T-helper 9 cell (primary cell): ENCODE results near the gene NLRP13.
"Not testable (repeated sequence)": the region's sequence is repeated elsewhere in the genome, so short reads cannot be mapped to it uniquely, and the experiment has no call there.

Experiments
- DNase-seq: peaks from one replicate; pipeline ENCODE4 v3.0.0-alpha.2; 2020
- total RNA-seq, 2 donors: gene quantifications; one replicate each; lab custom pipeline; 2026; lab: John Stamatoyannopoulos, UW

Gene NLRP13, protein sequence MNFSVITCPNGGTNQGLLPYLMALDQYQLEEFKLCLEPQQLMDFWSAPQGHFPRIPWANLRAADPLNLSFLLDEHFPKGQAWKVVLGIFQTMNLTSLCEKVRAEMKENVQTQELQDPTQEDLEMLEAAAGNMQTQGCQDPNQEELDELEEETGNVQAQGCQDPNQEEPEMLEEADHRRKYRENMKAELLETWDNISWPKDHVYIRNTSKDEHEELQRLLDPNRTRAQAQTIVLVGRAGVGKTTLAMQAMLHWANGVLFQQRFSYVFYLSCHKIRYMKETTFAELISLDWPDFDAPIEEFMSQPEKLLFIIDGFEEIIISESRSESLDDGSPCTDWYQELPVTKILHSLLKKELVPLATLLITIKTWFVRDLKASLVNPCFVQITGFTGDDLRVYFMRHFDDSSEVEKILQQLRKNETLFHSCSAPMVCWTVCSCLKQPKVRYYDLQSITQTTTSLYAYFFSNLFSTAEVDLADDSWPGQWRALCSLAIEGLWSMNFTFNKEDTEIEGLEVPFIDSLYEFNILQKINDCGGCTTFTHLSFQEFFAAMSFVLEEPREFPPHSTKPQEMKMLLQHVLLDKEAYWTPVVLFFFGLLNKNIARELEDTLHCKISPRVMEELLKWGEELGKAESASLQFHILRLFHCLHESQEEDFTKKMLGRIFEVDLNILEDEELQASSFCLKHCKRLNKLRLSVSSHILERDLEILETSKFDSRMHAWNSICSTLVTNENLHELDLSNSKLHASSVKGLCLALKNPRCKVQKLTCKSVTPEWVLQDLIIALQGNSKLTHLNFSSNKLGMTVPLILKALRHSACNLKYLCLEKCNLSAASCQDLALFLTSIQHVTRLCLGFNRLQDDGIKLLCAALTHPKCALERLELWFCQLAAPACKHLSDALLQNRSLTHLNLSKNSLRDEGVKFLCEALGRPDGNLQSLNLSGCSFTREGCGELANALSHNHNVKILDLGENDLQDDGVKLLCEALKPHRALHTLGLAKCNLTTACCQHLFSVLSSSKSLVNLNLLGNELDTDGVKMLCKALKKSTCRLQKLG
- 0 reads per million in 2 donors for total RNA-seq

DNA sequence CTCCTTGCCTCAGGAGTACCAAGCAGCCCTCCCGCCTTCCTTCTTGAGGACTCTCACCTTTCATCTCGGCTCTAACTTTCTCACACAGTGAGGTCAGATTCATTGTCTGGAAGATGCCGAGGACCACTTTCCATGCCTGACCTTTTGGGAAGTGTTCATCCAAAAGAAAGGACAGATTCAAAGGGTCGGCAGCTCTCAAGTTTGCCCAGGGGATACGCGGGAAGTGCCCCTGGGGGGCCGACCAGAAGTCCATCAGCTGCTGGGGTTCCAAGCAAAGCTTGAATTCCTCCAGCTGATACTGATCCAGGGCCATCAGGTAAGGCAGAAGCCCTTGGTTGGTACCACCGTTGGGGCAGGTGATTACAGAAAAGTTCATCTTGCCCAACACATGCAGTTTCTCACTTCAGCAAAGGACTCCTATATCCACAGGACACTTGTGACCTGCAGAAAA lies at the start of gene NLRP13:
NLRP13 (minus strand) TSS at position 401 of the 451 bp plus-strand sequence; CDS start at position 376, 25 bp downstream.
- no peak for DNase-seq

DNA sequence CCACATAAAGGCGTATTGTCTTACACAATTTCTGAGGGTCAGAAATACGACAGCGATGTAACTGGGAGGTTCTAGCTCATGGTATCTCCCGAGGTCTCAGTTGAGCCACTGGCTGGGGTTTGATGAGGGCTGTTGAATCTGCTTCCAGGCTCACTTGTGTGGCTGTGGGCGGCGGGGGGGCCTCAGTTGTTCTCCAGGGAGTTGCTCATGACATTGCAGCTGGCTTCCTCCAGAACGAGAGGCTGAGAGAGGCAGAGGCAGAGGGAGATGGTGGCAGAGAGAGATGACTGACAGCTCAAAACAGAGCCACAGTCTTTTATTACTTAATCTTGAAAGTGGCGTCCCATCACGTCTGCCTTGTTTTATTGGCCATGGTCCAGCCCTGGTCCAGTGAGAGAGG lies 48.3 kb upstream of the NLRP13 start:
- no peak for DNase-seq

DNA sequence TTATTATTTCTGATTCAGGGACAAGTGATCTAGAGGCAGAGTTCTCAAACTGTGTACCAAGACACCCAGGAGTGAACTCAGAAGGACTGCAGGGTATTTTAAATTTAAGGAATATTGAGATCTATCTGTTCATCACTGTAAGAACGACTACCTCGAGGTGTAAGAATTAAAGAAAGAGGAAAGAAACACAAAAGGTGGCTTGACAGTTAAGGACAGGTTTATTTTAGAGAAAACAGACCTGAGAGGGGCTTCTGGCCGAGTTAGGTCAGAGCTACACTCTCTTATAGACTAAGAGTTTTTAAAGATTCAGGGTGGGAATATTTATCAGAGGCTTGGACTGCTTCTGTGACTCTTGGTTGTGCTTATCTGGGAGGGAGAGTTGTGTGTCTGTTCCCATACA lies 41.8 kb upstream of the NLRP13 start:
- DNase-seq: no peak

DNA sequence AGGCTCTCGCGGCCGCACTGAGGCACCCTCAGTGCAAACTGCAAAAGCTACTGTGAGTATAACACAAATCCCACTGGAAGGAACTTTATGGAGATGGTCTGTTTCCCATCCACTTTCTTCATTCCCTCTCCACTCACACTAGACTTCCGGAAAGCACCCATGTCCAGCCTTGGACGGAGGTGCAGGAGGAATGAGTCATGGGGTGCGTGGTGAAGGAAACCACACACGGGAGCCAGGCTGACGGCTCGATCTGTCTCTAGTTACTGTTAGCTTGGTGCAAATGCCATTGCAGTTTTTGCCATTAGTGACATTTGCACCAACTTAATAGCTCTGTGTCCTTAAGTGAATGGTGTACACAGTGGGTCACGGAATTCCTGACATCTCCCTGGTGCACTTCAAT lies 30.1 kb upstream of the NLRP13 start:
- DNase-seq: no peak

DNA sequence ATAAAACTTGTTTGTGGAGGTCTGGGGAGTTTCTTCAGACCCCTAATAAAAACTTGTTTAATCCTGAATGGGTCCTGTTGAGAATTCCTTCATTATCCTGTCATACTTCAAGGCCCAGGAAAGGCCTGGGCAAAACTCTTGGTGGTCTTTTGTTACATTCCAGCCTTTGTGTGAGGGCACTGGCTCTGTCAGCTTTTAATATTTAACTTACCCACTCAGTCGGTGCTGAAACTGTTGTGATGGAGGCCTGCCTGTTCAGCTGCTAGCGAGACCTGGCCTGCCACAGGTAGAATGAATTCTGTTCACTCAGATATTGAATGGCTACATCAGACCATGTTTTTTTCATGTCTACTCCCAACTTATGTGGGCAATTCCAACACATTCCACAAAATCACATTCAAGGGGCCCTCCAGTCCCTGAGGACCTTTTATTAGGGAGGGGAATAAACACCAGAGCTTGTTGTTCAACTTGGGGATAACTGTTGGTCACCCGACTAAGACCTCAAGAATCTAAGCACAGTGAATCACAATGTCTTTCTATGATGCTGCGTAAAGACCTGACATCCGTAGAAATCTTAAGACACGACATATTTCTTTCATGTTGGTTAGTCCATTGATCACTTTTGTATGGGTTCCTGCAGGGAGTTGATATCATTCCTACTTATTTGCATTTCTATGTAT lies 28.0 kb upstream of the NLRP13 start:
- no peak for DNase-seq

DNA sequence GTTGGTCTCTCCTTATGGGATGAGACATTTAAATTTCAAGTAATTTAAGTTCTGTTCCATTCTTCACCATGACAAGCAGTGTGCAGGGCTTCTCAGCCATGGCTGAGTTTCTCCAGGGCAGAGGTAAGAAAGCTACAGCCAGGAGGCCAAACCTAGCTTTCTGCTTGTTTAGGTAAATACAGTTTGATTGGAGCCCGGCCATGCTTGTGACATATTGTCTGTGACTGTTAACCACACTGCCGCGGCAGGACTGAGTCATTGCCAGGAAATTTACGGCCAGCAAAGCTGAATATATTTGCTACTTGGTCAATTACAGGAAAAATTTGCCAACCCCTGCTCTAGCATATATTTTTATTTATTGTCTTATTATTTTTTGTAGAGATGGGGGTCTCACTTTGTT lies 26.2 kb upstream of the NLRP13 start:
- DNase-seq: no peak

DNA sequence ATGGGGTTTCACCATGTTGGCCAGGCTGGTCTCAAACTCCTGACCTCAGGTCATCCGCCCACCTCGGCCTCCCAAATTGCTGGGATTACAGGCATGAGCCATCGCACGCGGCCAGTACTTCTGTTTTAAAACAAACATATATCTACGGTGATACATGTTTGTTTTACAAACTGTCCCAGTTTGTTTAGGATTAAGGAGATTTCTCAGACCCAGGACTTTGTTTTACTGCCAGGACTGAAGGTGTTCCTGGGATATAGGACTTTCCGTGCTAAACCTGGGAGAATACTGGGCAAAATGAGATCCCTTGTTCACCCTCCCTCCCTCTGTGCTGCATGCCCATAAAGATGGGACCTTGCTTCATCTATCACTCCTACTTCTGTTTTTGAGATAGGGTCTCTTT lies 24.3 kb upstream of the NLRP13 start:
- DNase-seq: no peak

DNA sequence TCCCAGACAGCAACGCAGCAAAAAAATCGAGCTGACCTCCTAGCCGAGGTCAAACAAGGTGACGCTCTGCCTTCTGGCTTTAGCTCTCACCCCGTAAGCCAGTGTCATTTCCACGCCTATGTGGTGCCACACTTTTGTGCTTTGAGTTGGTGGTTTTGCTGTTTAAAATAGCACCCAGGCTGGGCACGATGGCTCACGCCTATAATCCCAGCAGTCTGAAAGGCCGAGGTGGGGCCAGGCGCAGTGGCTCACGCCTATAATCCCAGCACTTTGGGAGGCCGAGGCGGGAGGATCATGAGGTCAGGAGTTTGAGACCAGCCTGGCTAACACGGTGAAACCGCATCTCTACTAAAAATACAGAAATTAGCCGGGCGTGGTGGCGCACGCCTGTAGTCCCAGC lies 18.4 kb upstream of the NLRP13 start:
- DNase-seq: not testable (repeated sequence)

DNA sequence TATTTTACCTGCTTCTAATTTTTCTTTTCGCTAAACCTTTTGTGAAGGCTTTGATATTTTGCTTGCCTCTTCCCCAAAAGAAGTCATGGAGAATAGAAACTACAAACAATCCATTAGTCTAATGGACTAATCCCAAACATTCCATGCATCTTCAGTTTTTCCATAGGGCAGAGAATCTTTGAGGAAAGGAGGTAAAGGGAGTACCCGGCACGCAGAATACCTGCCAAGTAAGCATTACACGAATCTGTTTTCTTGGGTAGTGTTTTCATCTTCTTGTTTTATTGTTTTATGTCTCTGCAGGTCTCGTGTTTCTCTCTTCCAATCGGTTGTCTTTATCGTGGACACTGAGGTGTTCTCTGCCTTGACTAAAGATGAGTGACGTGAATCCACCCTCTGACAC lies 15.4 kb upstream of the NLRP13 start, which contains the start of gene NLRP8:
NLRP8 (plus strand) TSS at position 301 of the 400 bp plus-strand sequence.
- DNase-seq: no peak

DNA sequence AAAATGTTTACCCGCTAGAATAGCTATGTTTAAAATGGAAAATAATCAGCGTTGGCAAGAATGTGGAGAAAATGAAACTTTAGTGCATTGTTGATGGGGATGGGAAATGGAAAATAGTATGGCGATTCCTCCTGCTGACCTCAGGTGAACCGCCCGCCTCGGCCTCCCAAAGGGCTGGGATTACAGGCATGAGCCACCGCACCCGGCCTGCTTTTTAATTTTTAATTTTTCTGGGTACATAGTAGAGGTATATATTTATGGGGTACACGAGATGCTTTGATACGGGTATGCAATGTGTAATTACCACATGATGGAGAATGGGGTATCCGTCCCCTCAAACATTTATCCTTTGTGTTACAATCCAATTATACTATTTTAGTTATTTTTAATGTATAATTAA lies 8.2 kb upstream of the NLRP13 start:
- no peak for DNase-seq

DNA sequence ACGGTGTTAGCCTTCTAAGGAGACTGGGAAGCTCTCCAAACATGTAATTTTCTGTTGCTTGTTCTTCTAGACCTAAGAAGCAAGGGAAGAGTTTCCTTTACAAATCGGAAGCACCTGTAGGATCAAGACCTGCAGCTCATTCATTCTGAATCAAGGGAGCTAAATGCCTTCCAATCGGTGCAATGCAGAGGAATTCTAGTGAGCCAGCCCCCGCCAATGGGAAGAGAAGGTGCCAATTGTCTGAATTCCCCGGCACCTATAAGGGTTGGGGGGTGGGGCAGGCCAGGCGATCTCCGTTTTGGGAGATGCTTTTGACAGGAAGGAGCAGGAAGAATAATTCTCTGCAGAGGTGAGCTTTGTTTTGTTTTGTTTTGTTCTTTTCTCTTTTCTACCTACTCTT lies 7.1 kb upstream of the NLRP13 start:
- no peak for DNase-seq

DNA sequence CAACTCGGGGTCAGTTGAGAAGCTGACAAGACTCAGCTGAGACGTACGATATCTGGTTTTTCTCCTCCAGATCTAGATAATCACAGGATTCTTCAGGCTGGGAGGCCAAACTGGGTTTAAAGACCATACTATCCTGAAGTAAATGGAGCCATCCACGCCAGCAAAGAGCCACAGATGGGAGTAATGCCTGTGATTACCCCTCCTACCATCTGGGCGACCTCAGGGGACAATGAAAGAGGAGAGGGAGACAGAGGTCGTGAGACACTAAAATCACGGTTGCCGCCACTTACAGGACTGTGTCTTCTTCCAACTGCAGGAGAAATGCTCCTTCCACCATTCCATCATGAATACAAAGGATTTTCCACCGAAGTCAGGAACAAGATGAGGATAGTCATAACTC lies 3.1 kb upstream of the NLRP13 start:
- no peak for DNase-seq

DNA sequence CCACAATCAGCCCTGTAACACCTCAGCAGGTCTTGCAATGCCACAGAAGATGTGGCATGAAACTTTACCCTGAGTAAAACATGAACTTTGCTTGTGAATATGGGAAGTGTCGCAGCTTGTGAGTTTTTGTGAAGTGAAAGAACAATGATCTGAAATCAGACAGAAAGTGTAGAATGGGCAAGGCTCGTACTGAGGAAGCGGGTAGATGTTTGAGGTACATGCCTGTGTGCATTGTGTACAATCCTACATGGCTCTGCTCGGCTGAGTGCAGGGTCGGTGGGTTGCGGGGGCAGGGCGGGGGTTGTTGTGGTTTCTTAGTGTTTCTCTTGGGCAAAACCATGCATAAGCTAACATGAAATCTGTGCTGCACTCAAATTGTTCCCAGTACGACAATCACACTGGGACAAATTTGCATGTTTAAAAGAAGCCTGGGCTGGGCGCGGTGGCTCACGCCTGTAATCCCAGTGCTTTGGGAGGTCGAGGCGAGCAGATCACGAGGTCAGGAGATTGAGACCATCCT lies 1.1 kb downstream of the NLRP13 start:
- DNase-seq: no peak

DNA sequence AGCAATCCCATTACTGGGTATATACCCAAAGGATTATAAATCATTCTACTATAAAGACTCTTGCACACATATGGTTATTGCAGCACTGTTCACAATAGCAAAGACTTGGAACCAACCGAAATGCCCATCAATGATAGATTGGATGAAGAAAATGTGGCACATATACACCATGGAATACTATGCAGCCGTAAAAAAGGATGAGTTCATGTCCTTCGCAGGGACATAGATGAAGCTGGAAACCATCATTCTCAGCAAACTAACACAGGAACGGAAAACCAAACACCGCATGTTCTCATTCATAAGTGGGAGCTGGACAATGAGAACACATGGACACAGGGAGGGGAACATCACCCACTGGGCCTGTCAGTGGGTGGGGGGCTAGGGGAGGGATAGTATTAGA lies 2.9 kb downstream of the NLRP13 start:
- DNase-seq: not testable (repeated sequence)

DNA sequence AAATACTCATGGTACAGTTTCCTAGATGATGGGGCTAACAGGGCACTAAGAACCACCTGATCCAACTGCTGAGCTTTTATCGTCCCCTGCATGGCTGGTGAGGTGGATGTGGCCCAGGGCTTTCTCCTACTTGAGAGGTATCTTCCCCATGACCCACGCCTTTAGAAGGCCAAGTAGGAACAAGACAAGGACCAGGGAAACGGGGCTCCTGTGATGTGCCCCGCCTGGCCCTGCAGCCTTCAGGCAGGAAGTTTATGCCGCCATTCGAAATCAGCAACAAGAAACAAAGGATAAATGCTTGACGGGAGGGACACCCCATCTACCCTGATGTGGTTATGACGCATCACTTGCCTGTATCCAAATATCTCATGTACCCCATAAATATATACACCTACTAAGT lies 4.1 kb downstream of the NLRP13 start:
- DNase-seq: no peak

DNA sequence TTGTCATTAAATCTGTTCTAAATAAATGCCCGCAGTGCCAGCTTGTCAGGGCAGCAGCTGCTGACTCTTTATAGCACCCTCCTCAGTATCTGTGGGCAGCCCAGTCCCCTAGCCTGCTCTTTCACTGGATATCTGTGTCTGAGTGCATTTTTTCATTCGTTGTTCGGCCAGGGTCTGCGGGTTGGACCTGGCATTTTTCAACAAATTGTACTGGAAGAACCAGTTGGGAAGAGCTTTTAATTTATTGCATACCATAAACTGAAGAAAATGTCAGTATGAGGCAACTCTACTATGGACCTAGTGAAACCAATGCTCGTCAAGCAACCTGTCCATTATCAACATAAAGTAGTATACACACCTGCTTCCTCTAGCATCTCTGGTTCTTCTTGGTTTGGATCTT lies 8.6 kb downstream of the NLRP13 start:
- DNase-seq: no peak

DNA sequence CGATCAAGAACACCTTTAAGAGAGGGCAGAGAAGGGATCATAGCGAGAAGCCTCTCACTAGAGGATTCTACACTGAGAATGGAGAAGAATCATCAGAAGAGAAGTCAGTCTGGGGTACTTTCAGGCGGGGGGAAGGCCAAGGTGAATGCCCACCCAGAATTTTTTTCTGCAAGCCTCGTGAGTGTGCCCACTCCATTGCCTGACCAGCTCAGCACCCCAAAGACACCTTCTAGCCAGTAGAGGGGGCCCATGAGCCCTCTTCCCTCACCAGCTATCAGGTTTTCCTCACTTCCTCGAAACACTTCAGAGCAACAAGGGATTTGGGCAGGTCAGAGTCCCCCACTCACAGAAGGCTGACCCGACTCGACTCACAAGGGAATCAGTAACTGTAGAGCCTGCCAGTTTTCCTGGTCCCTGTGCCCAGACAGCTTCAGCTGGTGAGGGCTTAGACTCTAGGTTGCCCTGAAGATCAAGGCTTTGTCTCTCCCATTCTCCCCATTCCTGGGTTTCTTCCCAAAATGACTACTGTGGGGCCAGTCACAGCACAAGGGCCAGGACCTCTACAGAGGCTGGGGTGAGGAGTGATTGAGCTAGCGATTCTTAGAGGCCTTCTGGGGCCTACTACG lies 18.4 kb downstream of the NLRP13 start:
- no peak for DNase-seq

DNA sequence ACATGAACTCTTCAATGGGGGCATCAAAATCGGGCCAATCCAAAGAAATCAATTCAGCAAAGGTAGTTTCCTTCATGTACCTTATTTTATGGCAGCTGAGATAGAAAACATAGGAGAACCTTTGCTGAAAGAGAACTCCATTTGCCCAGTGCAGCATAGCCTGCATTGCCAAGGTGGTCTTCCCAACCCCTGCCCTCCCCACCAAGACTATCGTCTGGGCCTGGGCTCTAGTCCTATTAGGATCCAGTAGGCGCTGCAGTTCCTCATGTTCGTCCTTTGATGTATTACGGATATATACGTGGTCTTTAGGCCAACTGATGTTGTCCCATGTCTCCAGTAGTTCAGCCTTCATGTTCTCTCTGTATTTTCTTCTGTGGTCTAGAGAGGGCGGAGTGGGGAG lies 19.2 kb downstream of the NLRP13 start:
- no peak for DNase-seq

DNA sequence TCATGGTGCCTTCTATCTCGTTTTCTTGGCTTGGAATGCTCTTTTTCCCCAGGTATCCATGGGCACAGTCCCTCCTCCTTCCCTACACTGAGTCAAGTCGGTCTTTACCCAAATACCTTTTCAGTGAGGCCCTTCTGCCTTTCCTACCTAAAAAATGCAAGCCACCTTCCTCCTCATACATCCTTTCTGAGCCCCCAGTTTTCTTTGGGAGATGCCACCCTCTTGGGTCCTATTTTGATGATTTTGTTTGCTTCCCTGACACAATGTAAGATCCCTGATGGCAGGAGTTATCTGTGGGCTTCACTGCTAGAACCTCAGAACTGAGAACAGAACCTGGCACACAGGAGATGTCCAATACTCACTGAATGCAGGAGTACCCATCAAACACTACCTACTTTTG lies 22.3 kb downstream of the NLRP13 start:
- no peak for DNase-seq

DNA sequence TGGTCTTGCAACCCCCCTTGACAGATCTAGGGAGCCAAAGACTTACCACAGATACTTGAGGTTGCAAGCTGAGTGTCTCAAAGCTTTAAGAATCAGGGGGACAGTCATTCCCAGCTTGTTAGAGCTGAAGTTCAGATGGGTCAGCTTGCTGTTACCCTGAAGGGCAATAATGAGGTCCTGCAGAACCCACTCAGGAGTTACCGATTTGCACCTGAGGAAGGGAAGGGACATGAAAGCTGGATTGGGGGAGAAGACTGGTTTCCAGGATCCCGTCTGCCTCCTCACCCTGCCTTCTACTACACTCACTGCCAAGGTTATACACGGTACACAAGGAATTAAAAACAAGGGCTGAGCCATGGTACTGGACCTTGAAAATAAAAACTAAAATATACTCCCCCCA lies 24.4 kb downstream of the NLRP13 start:
- no peak for DNase-seq

DNA sequence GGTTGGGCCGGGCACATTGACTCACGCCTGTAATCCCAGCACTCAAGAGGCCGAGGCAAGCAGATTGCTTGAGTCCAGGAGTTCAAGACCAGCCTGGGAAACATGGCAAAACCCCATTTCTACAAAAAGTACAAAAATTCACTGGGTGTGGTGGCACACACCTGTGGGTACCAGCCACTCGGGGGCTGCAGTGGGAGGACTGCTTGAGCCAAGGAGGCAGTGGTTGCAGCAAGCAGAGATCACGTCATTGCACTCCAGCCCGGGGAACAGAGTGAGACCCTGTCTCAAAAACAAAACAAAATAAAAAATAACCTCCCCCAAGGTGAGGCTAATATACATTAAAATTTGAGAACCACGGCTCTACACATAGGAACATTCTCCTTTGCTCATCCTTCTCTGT lies 24.9 kb downstream of the NLRP13 start:
- DNase-seq: no peak
